ENCODE results near the gene GATA3.

The GATA3 gene

GRCh38 chr10:8073691-8074416 lies 19.4 kb downstream of the GATA3 start:
- Mint-ChIP-seq H3K27ac (peak overlapping the region; percentile 78), H3K9me3 (no peaks in the 10 kb centered on the region), H3K4me3 (peak overlapping the region; percentile 34), H3K36me3 (ENCODE audit: low read depth) (peaks cover 76% of the 10 kb centered on the region), H3K27me3 (ENCODE audit: low read depth) (no peaks in the 10 kb centered on the region), H3K4me1 (ENCODE audit: low read depth) (peaks cover 62% of the 10 kb centered on the region)
- DNase-seq (ENCODE audit: low spot score) = peak; percentile 32

GRCh38 chr10:8074881-8075280 lies 20.4 kb downstream of the GATA3 start:
- peak overlapping the region; percentile 67 for H3K27ac Mint-ChIP-seq
- no peak overlapping the region for H3K4me3 Mint-ChIP-seq
- no peak for DNase-seq (ENCODE audit: low spot score)
- H3K9me3 Mint-ChIP-seq = no peaks in the 10 kb centered on the region
- peaks cover 56% of the 10 kb centered on the region for H3K4me1 Mint-ChIP-seq (ENCODE audit: low read depth)
- H3K36me3 Mint-ChIP-seq (ENCODE audit: low read depth) = peaks cover 67% of the 10 kb centered on the region
- H3K27me3 Mint-ChIP-seq (ENCODE audit: low read depth) = no peaks in the 10 kb centered on the region

- Mint-ChIP-seq H3K27me3 (ENCODE audit: low read depth) (no peaks in the 10 kb centered on the region), H3K4me3 (no peak overlapping the region), H3K36me3 (ENCODE audit: low read depth) (peaks cover 60% of the 10 kb centered on the region), H3K9me3 (no peaks in the 10 kb centered on the region), H3K4me1 (ENCODE audit: low read depth) (peaks cover 49% of the 10 kb centered on the region), H3K27ac (peak overlapping the region; percentile 45)
- no peak for DNase-seq (ENCODE audit: low spot score)
Observed at GRCh38 chr10:8075282-8076260, 21.1 kb downstream of the GATA3 start.

GRCh38 chr10:8076933-8077332 lies 22.4 kb downstream of the GATA3 start:
- no peak overlapping the region for H3K27ac Mint-ChIP-seq
- peaks cover 37% of the 10 kb centered on the region for H3K4me1 Mint-ChIP-seq (ENCODE audit: low read depth)
- no peaks in the 10 kb centered on the region for H3K9me3 Mint-ChIP-seq
- no peak overlapping the region for H3K4me3 Mint-ChIP-seq
- H3K27me3 Mint-ChIP-seq (ENCODE audit: low read depth) = no peaks in the 10 kb centered on the region
- H3K36me3 Mint-ChIP-seq (ENCODE audit: low read depth) = peaks cover 58% of the 10 kb centered on the region
- DNase-seq (ENCODE audit: low spot score) = no peak

GRCh38 chr10:8078027-8078426 lies 23.5 kb downstream of the GATA3 start:
- Mint-ChIP-seq H3K4me3 (no peak overlapping the region), H3K9me3 (no peaks in the 10 kb centered on the region), H3K27me3 (ENCODE audit: low read depth) (no peaks in the 10 kb centered on the region), H3K4me1 (ENCODE audit: low read depth) (peaks cover 36% of the 10 kb centered on the region), H3K27ac (peak overlapping the region; percentile 46), H3K36me3 (ENCODE audit: low read depth) (peaks cover 56% of the 10 kb centered on the region)
- DNase-seq (ENCODE audit: low spot score) = no peak

GRCh38 chr10:8079126-8079525 lies 24.6 kb downstream of the GATA3 start:
- peaks cover 52% of the 10 kb centered on the region for H3K36me3 Mint-ChIP-seq (ENCODE audit: low read depth)
- H3K9me3 Mint-ChIP-seq = no peaks in the 10 kb centered on the region
- no peaks in the 10 kb centered on the region for H3K27me3 Mint-ChIP-seq (ENCODE audit: low read depth)
- no peak for DNase-seq (ENCODE audit: low spot score)
- H3K4me1 Mint-ChIP-seq (ENCODE audit: low read depth) = peaks cover 26% of the 10 kb centered on the region
- no peak overlapping the region for H3K4me3 Mint-ChIP-seq
- H3K27ac Mint-ChIP-seq = no peak overlapping the region

GRCh38 chr10:8084799-8085198 lies 30.3 kb downstream of the GATA3 start:
- Mint-ChIP-seq H3K27ac (no peak overlapping the region), H3K4me3 (no peak overlapping the region), H3K9me3 (no peaks in the 10 kb centered on the region), H3K27me3 (ENCODE audit: low read depth) (no peaks in the 10 kb centered on the region), H3K4me1 (ENCODE audit: low read depth) (peaks cover 44% of the 10 kb centered on the region), H3K36me3 (ENCODE audit: low read depth) (peaks cover 38% of the 10 kb centered on the region)
- DNase-seq (ENCODE audit: low spot score) = no peak

GRCh38 chr10:8085251-8085650 lies 30.8 kb downstream of the GATA3 start:
- no peak for DNase-seq (ENCODE audit: low spot score)
- no peak overlapping the region for H3K4me3 Mint-ChIP-seq
- peaks cover 45% of the 10 kb centered on the region for H3K4me1 Mint-ChIP-seq (ENCODE audit: low read depth)
- H3K9me3 Mint-ChIP-seq = no peaks in the 10 kb centered on the region
- peaks cover 38% of the 10 kb centered on the region for H3K36me3 Mint-ChIP-seq (ENCODE audit: low read depth)
- no peak overlapping the region for H3K27ac Mint-ChIP-seq
- no peaks in the 10 kb centered on the region for H3K27me3 Mint-ChIP-seq (ENCODE audit: low read depth)

GRCh38 chr10:8086315-8086714 lies 31.8 kb downstream of the GATA3 start:
- H3K4me1 Mint-ChIP-seq (ENCODE audit: low read depth) = peaks cover 45% of the 10 kb centered on the region
- H3K9me3 Mint-ChIP-seq = no peaks in the 10 kb centered on the region
- peaks cover 30% of the 10 kb centered on the region for H3K36me3 Mint-ChIP-seq (ENCODE audit: low read depth)
- DNase-seq (ENCODE audit: low spot score) = no peak
- H3K4me3 Mint-ChIP-seq = no peak overlapping the region
- no peak overlapping the region for H3K27ac Mint-ChIP-seq
- H3K27me3 Mint-ChIP-seq (ENCODE audit: low read depth) = no peaks in the 10 kb centered on the region

- no peaks in the 10 kb centered on the region for H3K27me3 Mint-ChIP-seq (ENCODE audit: low read depth)
- DNase-seq (ENCODE audit: low spot score) = peak; percentile 36
Observed at GRCh38 chr10:8088504-8088903, 34.0 kb downstream of the GATA3 start.

GRCh38 chr10:8092428-8092827 lies 37.9 kb downstream of the GATA3 start:
- DNase-seq (ENCODE audit: low spot score) = no peak
- Mint-ChIP-seq H3K27me3 (ENCODE audit: low read depth) (no peaks in the 10 kb centered on the region), H3K4me1 (ENCODE audit: low read depth) (peaks cover 37% of the 10 kb centered on the region), H3K4me3 (no peak overlapping the region), H3K36me3 (ENCODE audit: low read depth) (peaks cover 16% of the 10 kb centered on the region), H3K27ac (peak overlapping the region; percentile 51), H3K9me3 (no peaks in the 10 kb centered on the region)

More at GRCh38 chr10:8088504-8088903, 34.0 kb downstream of the GATA3 start:
- Mint-ChIP-seq H3K9me3 (no peaks in the 10 kb centered on the region), H3K4me3 (peak overlapping the region; percentile 51), H3K36me3 (ENCODE audit: low read depth) (peaks cover 22% of the 10 kb centered on the region), H3K27ac (peak overlapping the region; percentile 84), H3K4me1 (ENCODE audit: low read depth) (peaks cover 49% of the 10 kb centered on the region)

- Mint-ChIP-seq H3K27ac (no peak overlapping the region), H3K4me3 (no peak overlapping the region), H3K9me3 (no peaks in the 10 kb centered on the region), H3K36me3 (ENCODE audit: low read depth) (peaks cover 19% of the 10 kb centered on the region), H3K27me3 (ENCODE audit: low read depth) (no peaks in the 10 kb centered on the region), H3K4me1 (ENCODE audit: low read depth) (peaks cover 25% of the 10 kb centered on the region)
- peak; percentile 23 for DNase-seq (ENCODE audit: low spot score)
Observed at GRCh38 chr10:8095959-8096358, 41.5 kb downstream of the GATA3 start.

- Mint-ChIP-seq H3K27ac (no peak overlapping the region), H3K4me3 (no peak overlapping the region), H3K9me3 (no peaks in the 10 kb centered on the region), H3K27me3 (ENCODE audit: low read depth) (no peaks in the 10 kb centered on the region), H3K36me3 (ENCODE audit: low read depth) (peaks cover 19% of the 10 kb centered on the region), H3K4me1 (ENCODE audit: low read depth) (peaks cover 23% of the 10 kb centered on the region)
- DNase-seq (ENCODE audit: low spot score) = no peak
Observed at GRCh38 chr10:8096931-8097330, 42.4 kb downstream of the GATA3 start.

- no peak for DNase-seq (ENCODE audit: low spot score)
- H3K27me3 Mint-ChIP-seq (ENCODE audit: low read depth) = no peaks in the 10 kb centered on the region
- peaks cover 10% of the 10 kb centered on the region for H3K36me3 Mint-ChIP-seq (ENCODE audit: low read depth)
- no peak overlapping the region for H3K27ac Mint-ChIP-seq
- H3K4me1 Mint-ChIP-seq (ENCODE audit: low read depth) = peaks cover 10% of the 10 kb centered on the region
- no peaks in the 10 kb centered on the region for H3K9me3 Mint-ChIP-seq
- H3K4me3 Mint-ChIP-seq = no peak overlapping the region
Observed at GRCh38 chr10:8100366-8100765, 45.9 kb downstream of the GATA3 start.
